Fibroblast of mammary gland (primary cell): Measurements from ENCODE around the gene TSPAN32.

Source experiments
- DNase-seq: peaks from one replicate; pipeline ENCODE4 v3.0.0-alpha.2; 2010; ENCODE audit warnings: low read depth
- H3K4me3 ChIP-seq: 2 replicates; pipeline ENCODE4 v1.5.1; 2011; ENCODE audit warnings: low read depth, mild to moderate bottlenecking, low read length, moderate library complexity; ENCODE audit not compliant: control insufficient read depth
- TF ChIP-seq, protein P1 (sequence below): conservative IDR thresholded peaks from 2 replicates; pipeline ENCODE4 v1.5.1; 2011; ENCODE audit warnings: low read depth, low read length, inconsistent platforms; ENCODE audit not compliant: control insufficient read depth, insufficient read depth

The TSPAN32 gene

DNA sequence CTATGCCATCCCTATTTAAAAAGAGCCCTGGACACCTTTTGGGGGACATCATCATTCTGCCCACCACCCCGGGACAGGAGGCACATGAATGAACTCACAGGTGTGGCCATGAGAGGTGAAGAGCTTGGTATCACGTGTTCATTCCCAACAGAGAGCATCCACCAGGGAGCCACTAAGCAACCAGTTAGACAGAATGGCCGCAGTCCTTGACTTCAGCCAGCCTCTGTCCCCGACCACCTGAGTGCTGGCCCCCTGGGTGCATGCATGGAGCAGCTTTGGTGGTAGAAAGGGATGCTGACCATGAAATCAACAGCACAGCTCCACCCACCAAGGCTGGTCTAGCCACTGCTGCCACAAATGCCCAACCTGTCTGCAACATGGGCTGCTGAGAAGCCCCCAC, 44.2 kb downstream of the TSPAN32 start:
- DNase-seq = no peak
- TF ChIP-seq, protein P1, sequence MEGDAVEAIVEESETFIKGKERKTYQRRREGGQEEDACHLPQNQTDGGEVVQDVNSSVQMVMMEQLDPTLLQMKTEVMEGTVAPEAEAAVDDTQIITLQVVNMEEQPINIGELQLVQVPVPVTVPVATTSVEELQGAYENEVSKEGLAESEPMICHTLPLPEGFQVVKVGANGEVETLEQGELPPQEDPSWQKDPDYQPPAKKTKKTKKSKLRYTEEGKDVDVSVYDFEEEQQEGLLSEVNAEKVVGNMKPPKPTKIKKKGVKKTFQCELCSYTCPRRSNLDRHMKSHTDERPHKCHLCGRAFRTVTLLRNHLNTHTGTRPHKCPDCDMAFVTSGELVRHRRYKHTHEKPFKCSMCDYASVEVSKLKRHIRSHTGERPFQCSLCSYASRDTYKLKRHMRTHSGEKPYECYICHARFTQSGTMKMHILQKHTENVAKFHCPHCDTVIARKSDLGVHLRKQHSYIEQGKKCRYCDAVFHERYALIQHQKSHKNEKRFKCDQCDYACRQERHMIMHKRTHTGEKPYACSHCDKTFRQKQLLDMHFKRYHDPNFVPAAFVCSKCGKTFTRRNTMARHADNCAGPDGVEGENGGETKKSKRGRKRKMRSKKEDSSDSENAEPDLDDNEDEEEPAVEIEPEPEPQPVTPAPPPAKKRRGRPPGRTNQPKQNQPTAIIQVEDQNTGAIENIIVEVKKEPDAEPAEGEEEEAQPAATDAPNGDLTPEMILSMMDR = no peak
- H3K4me3 ChIP-seq = no peak overlapping the region

DNA sequence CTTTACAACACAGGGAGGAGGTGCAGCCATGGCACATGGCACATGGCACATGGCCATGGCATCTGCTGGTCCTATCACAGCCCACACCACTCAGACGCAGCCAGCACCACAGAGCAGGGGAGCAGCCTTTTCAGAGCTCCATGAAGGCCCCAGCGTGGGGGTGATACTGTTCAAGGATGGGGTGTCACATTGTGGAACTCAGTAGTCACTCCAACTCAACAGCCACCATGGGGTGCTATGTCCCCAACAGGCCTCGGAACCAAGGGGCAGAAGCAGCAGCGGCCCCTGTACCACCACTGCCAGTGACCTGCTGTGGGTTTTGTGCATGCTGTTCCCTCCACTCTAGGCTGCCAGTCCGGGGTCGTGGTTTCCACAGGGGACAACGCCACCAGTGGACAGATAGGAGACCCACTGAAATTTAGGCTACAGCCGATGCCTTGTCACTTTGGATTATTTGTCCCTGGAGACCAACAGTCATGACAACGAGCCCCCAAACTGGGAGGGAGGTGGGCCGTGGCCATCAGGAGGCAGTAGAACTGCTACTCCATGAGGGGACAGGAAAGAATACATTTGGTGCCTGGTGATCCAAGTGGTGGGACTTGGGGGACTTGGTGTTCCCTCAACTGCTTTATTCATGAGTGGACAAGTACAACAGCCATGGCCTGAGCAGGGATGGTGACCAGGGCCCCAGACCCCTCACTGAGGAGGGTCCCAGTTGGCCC, 44.9 kb downstream of the TSPAN32 start:
- TF ChIP-seq, protein P1 = no peak
- DNase-seq = no peak
- no peak overlapping the region for H3K4me3 ChIP-seq

GRCh38 chr11:2347308-2347830, 45.6 kb downstream of the TSPAN32 start:
- no peak overlapping the region for H3K4me3 ChIP-seq
- DNase-seq = no peak
- TF ChIP-seq, protein P1 = no peak

DNA sequence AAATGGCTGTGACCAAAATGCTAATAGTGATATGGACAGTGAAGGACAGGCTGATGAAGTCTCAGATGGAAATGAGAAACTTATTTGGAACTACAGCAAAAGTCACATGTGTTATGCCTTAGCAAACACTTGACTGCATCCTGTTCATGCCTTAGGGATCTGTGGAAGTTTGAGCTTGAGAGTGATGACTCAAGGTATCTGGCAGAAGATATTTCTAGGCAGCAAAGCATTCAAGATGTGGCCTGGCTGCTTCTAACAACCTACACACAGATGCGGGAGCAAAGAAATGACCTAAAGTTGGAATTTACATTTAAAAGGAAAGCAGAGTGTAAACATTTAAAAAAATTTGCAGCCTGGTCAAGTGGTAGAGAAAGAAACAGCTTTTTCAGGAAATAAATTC, 47.2 kb downstream of the TSPAN32 start:
- TF ChIP-seq, protein P1 = no peak
- no peak overlapping the region for H3K4me3 ChIP-seq
- peak; percentile 75 for DNase-seq

DNA sequence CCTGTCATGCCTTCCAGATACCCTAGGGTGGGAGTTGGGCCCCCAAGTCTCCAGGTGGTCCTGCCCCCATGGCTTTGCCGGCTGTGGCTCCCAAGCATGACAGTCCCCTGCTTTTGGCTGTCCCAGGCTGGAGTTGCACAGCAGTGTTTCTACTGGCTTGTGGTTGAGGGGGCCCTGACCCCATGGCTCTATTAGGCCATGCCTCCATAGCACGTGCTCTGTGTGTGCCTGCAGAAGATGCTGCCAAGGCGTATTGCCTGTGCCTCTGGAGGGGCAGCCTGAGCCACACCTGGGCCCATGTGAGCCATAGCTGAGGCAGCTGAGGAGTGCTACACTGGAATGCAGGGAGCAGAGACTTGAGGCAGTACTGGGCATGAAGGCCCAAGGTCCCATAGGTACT, 49.9 kb downstream of the TSPAN32 start:
- TF ChIP-seq, protein P1 = no peak

DNA sequence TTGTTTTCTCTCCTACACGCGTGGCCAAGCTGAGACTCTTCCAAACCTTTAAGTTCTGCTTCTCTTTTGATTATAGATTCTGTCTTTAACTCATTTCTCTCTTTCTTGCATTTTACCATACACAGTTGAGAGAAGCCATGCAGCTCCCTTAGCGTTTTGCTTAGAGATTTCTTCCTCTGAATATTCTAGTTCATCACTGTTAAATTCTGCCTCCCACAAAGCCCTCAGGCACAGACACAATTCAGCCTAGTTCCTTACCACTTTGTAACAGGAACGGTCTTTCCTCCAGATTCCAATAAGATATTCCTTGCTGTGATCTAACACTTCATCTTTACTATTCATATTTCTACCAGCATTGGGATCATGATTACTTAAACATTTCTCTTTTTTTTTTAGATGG, 50.6 kb downstream of the TSPAN32 start:
- H3K4me3 ChIP-seq = no peak overlapping the region
- DNase-seq = no peak
- TF ChIP-seq, protein P1 = no peak

More for the DNA sequence above, 49.9 kb downstream of the TSPAN32 start:
- no peak overlapping the region for H3K4me3 ChIP-seq
- no peak for DNase-seq
